Upper lobe of left lung (tissue), 6 donors: ENCODE results near the gene ACAP3. TPM values are rescaled to one million over a fixed set of nuclear protein-coding genes. Genes with fewer than 3 reads are reported as not detected.

ENCODE experiments used
- ATAC-seq, 2 donors: fragments of 200-7000 bp; cut with Tn5 transposase; one replicate each; pipeline ENCODE4 v1.9.1; 2022; ENCODE audit warnings: mild to moderate bottlenecking in 2 of 2, moderate library complexity in 2 of 2; ENCODE audit not compliant: low FRiP score in 2 of 2
- DNase-seq, 2 donors: peaks; one replicate each; pipeline ENCODE4 v3.0.0-alpha.2; 2019 to 2020
- H3K27ac ChIP-seq, 4 donors: fragments of 200-600 bp; sonication (generic); one replicate each; pipeline ENCODE4 v1.5.1; 2016 to 2019
- H3K27me3 ChIP-seq, 4 donors: fragments of 200-600 bp; sonication (generic); one replicate each; pipeline ENCODE4 v1.5.1; 2017 to 2019
- H3K36me3 ChIP-seq, 4 donors: fragments of 200-600 bp; sonication (generic); one replicate each; pipeline ENCODE4 v1.5.1; 2016 to 2019
- H3K4me1 ChIP-seq, 4 donors: fragments of 200-600 bp; sonication (generic); one replicate each; pipeline ENCODE4 v1.5.1; 2018 to 2019
- H3K4me3 ChIP-seq, 4 donors: fragments of 200-600 bp; sonication (generic); one replicate each; pipeline ENCODE4 v1.5.1; 2017 to 2019; ENCODE audit warnings: mild to moderate bottlenecking in 2 of 4, moderate library complexity in 1 of 4
- H3K9me3 ChIP-seq, 4 donors: fragments of 200-600 bp; sonication (generic); one replicate each; pipeline ENCODE4 v1.5.1; 2018 to 2019
- CTCF ChIP-seq, 6 experiments: fragments of 450-650 bp in 4 of 6; fragments of 200-600 bp in 2 of 6; sonication (generic) in 2 of 6; IDR thresholded peaks; one replicate each; pipeline ENCODE4 v1.5.1; 2016 to 2019; ENCODE audit warnings: antibody characterized with exemption in 6 of 6
- EP300 ChIP-seq, 4 donors: sonication (generic); formaldehyde crosslinking; IDR thresholded peaks; one replicate each; pipeline ENCODE4 v1.5.1; 2017; ENCODE audit warnings: antibody characterized with exemption in 4 of 4, control low read depth in 2 of 4
- POLR2A ChIP-seq, 4 donors: fragments of 450-650 bp; IDR thresholded peaks; one replicate each; pipeline ENCODE4 v1.5.1; 2016 to 2017; ENCODE audit warnings: antibody characterized with exemption in 4 of 4, mild to moderate bottlenecking in 2 of 4
- POLR2AphosphoS5 ChIP-seq, 2 donors: sonication (generic); formaldehyde crosslinking; IDR thresholded peaks; one replicate each; pipeline ENCODE4 v1.5.1; 2017; ENCODE audit warnings: antibody characterized with exemption in 2 of 2
- WGBS, 2 donors: methylation state at CpG; one replicate each; pipeline ENCODE4 v1.1.5; 2017 to 2018; 5-methylcytosine and 5-hydroxymethylcytosine counted together
- total RNA-seq, 6 donors: library from RNA; depleted of rRNA in 4 of 6; stranded (reverse); fragments of >200 nt in 4 of 6; gene quantifications; one replicate each; pipeline versions ENCODE4 v1.1.0 to v1.2.1, GENCODE V29; 2016 to 2021
- donor health status: DM: no; HTN: no; CAD: no; lungs with moderate emphysema.
- donor health status: DM: no; HTN: yes; CAD: no; lungs with severe emphysema.

Gene ACAP3
- total RNA-seq, 6 donors from 2014 or later: 33.5 to 166 (median 60.1) TPM

DNA sequence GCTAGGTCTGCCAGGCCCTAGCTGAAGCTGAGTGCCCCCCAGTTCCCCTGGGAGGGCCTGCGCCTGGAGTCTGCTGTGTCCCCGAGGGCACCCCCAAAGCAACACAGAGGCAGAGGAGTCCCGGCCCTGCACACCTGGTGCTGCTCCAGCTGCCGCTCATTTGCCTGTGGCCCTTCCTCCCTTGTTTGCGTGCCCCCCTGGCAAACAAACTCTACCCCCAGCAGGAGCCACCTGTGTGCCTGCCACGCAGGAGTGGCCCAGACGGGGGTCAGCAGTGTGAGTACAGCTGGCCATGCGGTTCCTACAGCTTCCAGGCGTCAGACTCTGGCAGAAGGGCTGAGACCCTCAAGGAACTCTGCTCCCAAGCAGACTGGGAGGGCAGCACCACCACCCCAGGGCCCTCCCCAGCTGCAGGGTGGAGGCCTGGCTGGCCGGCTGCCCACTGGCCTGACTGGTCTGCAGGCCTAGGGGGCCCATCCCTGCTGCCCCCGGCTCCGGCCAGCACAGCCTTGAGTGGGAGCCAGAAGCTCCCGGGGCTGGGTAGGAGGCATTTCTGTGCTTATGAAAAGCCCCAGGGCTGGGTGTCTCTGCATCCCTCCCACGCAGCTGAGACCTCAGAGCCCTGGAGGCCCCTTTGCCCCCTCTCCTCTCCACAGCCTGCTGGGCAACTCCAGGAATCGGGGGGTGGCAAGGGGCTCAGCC lies 22.8 kb upstream of the ACAP3 start:
- ATAC-seq (peak in 1 of 2 donors; percentile 7), DNase-seq (peak in 1 of 2 donors; percentile 72)
- H3K27me3 ChIP-seq: no peaks in the 10 kb centered on the region
- TF ChIP-seq EP300 (IDR thresholded peaks at IDR 0.05) (no peak), POLR2AphosphoS5 (IDR thresholded peaks at IDR 0.05) (no peak), POLR2A (IDR thresholded peaks at IDR 0.05) (no peak), CTCF (IDR thresholded peaks at IDR 0.05) (no peak)
- no peaks in the 10 kb centered on the region for H3K9me3 ChIP-seq
- peaks cover 0 to 34% (median 19%) of the 10 kb centered on the region in 4 donors for H3K36me3 ChIP-seq
- H3K4me3 ChIP-seq: no peak overlapping the region
- 61 to 77% methylated on average over 5 to 13 of the region's 15 CpGs for WGBS, 2 donors
- H3K27ac ChIP-seq: peak overlapping the region in 1 of 4 donors; percentile 35
- H3K4me1 ChIP-seq: peaks cover 12 to 46% (median 23%) of the 10 kb centered on the region in 4 donors

- Histone ChIP-seq H3K4me3 (no peak overlapping the region), H3K9me3 (no peaks in the 10 kb centered on the region), H3K4me1 (peaks cover 17 to 53% (median 28%) of the 10 kb centered on the region in 4 donors), H3K27ac (no peak overlapping the region), H3K36me3 (peaks cover 0 to 29% (median 19%) of the 10 kb centered on the region in 4 donors), H3K27me3 (no peaks in the 10 kb centered on the region)
- 93 to 94% methylated on average over 40 to 53 of the region's 58 CpGs for WGBS, 2 donors
- TF ChIP-seq CTCF (IDR thresholded peaks at IDR 0.05): no peak
- TF ChIP-seq EP300 (IDR thresholded peaks at IDR 0.05): no peak
- TF ChIP-seq POLR2A (IDR thresholded peaks at IDR 0.05): no peak
- no peak for TF ChIP-seq POLR2AphosphoS5 (IDR thresholded peaks at IDR 0.05)
- ATAC-seq (no peak), DNase-seq (peak in 1 of 2 donors; percentile 71)
These were observed 21.8 kb upstream of the ACAP3 start for GRCh38 chr1:1329304-1330210.

GRCh38 chr1:1328254-1328653 lies 20.5 kb upstream of the ACAP3 start:
- ATAC-seq (no peak), DNase-seq (peak in 1 of 2 donors; percentile 76)
- no peak overlapping the region for H3K4me3 ChIP-seq
- H3K27ac ChIP-seq: no peak overlapping the region
- 96% methylated on average over 8 of the region's 15 CpGs; no CpG with 5 or more reads in 1 of the 2 donors for WGBS, 2 donors
- H3K36me3 ChIP-seq: peaks cover 0 to 29% (median 19%) of the 10 kb centered on the region in 4 donors
- H3K4me1 ChIP-seq: peaks cover 22 to 62% (median 32%) of the 10 kb centered on the region in 4 donors
- TF ChIP-seq CTCF (IDR thresholded peaks at IDR 0.05) (no peak), POLR2A (IDR thresholded peaks at IDR 0.05) (no peak), EP300 (IDR thresholded peaks at IDR 0.05) (no peak), POLR2AphosphoS5 (IDR thresholded peaks at IDR 0.05) (no peak)
- no peaks in the 10 kb centered on the region for H3K27me3 ChIP-seq
- no peaks in the 10 kb centered on the region for H3K9me3 ChIP-seq

GRCh38 chr1:1327291-1327690 lies 19.6 kb upstream of the ACAP3 start:
- H3K4me1 ChIP-seq: peaks cover 29 to 61% (median 39%) of the 10 kb centered on the region in 4 donors
- no peak overlapping the region for H3K4me3 ChIP-seq
- TF ChIP-seq POLR2A (IDR thresholded peaks at IDR 0.05) (no peak), EP300 (IDR thresholded peaks at IDR 0.05) (no peak), CTCF (IDR thresholded peaks at IDR 0.05) (no peak), POLR2AphosphoS5 (IDR thresholded peaks at IDR 0.05) (no peak)
- no peaks in the 10 kb centered on the region for H3K9me3 ChIP-seq
- no peak for ATAC-seq
- H3K27me3 ChIP-seq: no peaks in the 10 kb centered on the region
- no peak for DNase-seq
- H3K36me3 ChIP-seq: peaks cover 0 to 29% (median 19%) of the 10 kb centered on the region in 4 donors
- no peak overlapping the region for H3K27ac ChIP-seq
- WGBS, 2 donors: 93% methylated on average over 31 to 34 of the region's 40 CpGs
